ENCODE measurements around the gene COX6B1.
A peak's percentile ranks its signal among the peaks of the same experiment; 100 is the strongest.

Gene COX6B1

GRCh38 chr19:35693422-35693821 is 45.3 kb downstream of the COX6B1 start:
- Histone ChIP-seq H3K27me3 (ENCODE audit: control insufficient read depth in 1 of 2, insufficient read depth in 2 of 2, low read length in 2 of 2) (no peaks in the 10 kb centered on the region), H3K4me1 (ENCODE audit: control insufficient read depth, insufficient read depth, low read length) (no peaks in the 10 kb centered on the region), H3K9me3 (ENCODE audit: control insufficient read depth in 2 of 2, low read length in 2 of 2) (no peaks in the 10 kb centered on the region), H3K4me3 (ENCODE audit: low read length in 2 of 2) (no peak overlapping the region), H3K27ac (ENCODE audit: low read length) (no peak overlapping the region), H3K9ac (ENCODE audit: low read length in 2 of 2) (no peak overlapping the region), H3K36me3 (ENCODE audit: control insufficient read depth in 2 of 2, insufficient read depth in 2 of 2, low read length in 2 of 2) (no peaks in the 10 kb centered on the region)

DNA sequence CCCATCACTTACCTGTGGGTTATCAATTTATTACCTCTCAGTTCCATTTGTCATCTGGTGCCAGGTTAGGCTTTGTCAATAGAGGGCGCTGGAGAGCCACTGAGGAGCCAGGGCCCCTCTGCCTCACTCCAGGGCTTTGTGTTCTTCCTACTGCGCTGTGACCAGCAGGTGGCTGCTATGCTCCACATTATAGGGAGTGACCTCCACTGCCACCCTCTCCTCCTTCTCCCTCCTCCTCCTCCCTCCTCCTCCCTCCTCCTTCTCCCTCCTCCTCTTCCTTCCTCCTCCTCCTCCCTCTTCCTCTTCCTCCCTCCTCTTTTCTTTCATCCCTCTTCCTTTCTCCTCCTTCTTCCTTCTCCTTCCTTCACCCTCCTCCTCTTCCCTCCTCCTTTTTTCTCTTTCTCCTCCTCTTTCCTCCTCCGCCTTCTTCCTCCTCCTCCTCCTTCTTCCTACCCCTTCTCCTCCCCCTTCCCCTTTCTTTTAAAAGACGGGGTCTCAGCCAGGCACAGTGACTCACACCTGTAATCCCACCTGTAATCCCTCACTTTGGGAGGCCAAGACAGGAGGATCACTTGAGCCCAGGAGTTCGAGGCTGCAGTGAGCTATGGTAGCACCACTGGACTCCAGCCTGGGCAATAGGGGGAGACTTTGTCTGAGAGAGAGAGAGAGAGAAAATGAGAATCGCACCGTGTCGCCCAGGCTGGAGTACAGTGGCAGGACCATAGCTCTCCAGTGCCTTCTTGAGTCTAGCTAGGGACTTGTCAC is 45.9 kb downstream of the COX6B1 start:
- Histone ChIP-seq H3K9me3 (ENCODE audit: control insufficient read depth in 2 of 2, low read length in 2 of 2) (no peaks in the 10 kb centered on the region), H3K36me3 (ENCODE audit: control insufficient read depth in 2 of 2, insufficient read depth in 2 of 2, low read length in 2 of 2) (no peaks in the 10 kb centered on the region), H3K27me3 (ENCODE audit: control insufficient read depth in 1 of 2, insufficient read depth in 2 of 2, low read length in 2 of 2) (no peaks in the 10 kb centered on the region), H3K27ac (ENCODE audit: low read length) (no peak overlapping the region), H3K4me3 (ENCODE audit: low read length in 2 of 2) (no peak overlapping the region), H3K4me1 (ENCODE audit: control insufficient read depth, insufficient read depth, low read length) (no peaks in the 10 kb centered on the region), H3K9ac (ENCODE audit: low read length in 2 of 2) (no peak overlapping the region)

- Histone ChIP-seq H3K27me3 (ENCODE audit: control insufficient read depth in 1 of 2, insufficient read depth in 2 of 2, low read length in 2 of 2) (no peaks in the 10 kb centered on the region), H3K9ac (ENCODE audit: low read length in 2 of 2) (no peak overlapping the region), H3K9me3 (ENCODE audit: control insufficient read depth in 2 of 2, low read length in 2 of 2) (no peaks in the 10 kb centered on the region), H3K4me3 (ENCODE audit: low read length in 2 of 2) (no peak overlapping the region), H3K27ac (ENCODE audit: low read length) (no peak overlapping the region), H3K36me3 (ENCODE audit: control insufficient read depth in 2 of 2, insufficient read depth in 2 of 2, low read length in 2 of 2) (no peaks in the 10 kb centered on the region), H3K4me1 (ENCODE audit: control insufficient read depth, insufficient read depth, low read length) (no peaks in the 10 kb centered on the region)
Observed at GRCh38 chr19:35695895-35696422, 47.8 kb downstream of the COX6B1 start.

GRCh38 chr19:35696835-35697234 is 48.7 kb downstream of the COX6B1 start:
- no peak overlapping the region for H3K4me3 ChIP-seq (ENCODE audit: low read length in 2 of 2)

GRCh38 chr19:35702223-35703012 is 54.3 kb downstream of the COX6B1 start:
- H3K27me3 ChIP-seq (ENCODE audit: control insufficient read depth in 1 of 2, insufficient read depth in 2 of 2, low read length in 2 of 2): peaks cover 8 to 10% of the 10 kb centered on the region in 2 donors
- no peaks in the 10 kb centered on the region for H3K9me3 ChIP-seq (ENCODE audit: control insufficient read depth in 2 of 2, low read length in 2 of 2)
- peak overlapping the region; percentile 83 to 86 for H3K4me3 ChIP-seq (ENCODE audit: low read length in 2 of 2)
- H3K27ac ChIP-seq (ENCODE audit: low read length): no peak overlapping the region
- peak overlapping the region; percentile 52 to 72 for H3K9ac ChIP-seq (ENCODE audit: low read length in 2 of 2)
- no peaks in the 10 kb centered on the region for H3K36me3 ChIP-seq (ENCODE audit: control insufficient read depth in 2 of 2, insufficient read depth in 2 of 2, low read length in 2 of 2)
- H3K4me1 ChIP-seq (ENCODE audit: control insufficient read depth, insufficient read depth, low read length): peaks cover 8% of the 10 kb centered on the region

More at GRCh38 chr19:35696835-35697234, 48.7 kb downstream of the COX6B1 start:
- Histone ChIP-seq H3K9ac (ENCODE audit: low read length in 2 of 2) (no peak overlapping the region), H3K27me3 (ENCODE audit: control insufficient read depth in 1 of 2, insufficient read depth in 2 of 2, low read length in 2 of 2) (no peaks in the 10 kb centered on the region), H3K36me3 (ENCODE audit: control insufficient read depth in 2 of 2, insufficient read depth in 2 of 2, low read length in 2 of 2) (no peaks in the 10 kb centered on the region), H3K9me3 (ENCODE audit: control insufficient read depth in 2 of 2, low read length in 2 of 2) (no peaks in the 10 kb centered on the region), H3K27ac (ENCODE audit: low read length) (no peak overlapping the region), H3K4me1 (ENCODE audit: control insufficient read depth, insufficient read depth, low read length) (no peaks in the 10 kb centered on the region)

DNA sequence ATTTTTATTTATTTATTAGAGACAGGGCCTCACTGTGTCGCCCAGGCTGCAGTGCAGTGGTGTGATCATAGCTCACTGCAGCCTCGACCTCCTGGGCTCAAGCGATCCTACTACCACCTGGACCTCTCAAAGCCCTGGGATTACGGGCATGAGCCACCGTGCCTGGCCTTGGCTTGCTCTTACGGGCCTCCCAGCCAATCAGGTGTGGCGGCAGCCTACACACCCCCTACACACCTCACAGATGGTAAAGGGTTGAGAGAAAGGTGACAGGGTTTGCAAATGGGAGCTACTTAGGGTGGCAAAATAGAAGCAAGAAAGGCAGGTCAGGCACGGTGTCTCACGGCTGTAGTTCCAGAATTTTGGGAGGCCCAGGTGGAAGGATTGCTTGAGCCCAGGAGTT is 55.2 kb downstream of the COX6B1 start:
- Histone ChIP-seq H3K36me3 (ENCODE audit: control insufficient read depth in 2 of 2, insufficient read depth in 2 of 2, low read length in 2 of 2) (no peaks in the 10 kb centered on the region), H3K27ac (ENCODE audit: low read length) (no peak overlapping the region), H3K27me3 (ENCODE audit: control insufficient read depth in 1 of 2, insufficient read depth in 2 of 2, low read length in 2 of 2) (peaks cover 8 to 13% of the 10 kb centered on the region in 2 donors), H3K9ac (ENCODE audit: low read length in 2 of 2) (no peak overlapping the region), H3K4me1 (ENCODE audit: control insufficient read depth, insufficient read depth, low read length) (peaks cover 8% of the 10 kb centered on the region), H3K9me3 (ENCODE audit: control insufficient read depth in 2 of 2, low read length in 2 of 2) (no peaks in the 10 kb centered on the region), H3K4me3 (ENCODE audit: low read length in 2 of 2) (no peak overlapping the region)

- Histone ChIP-seq H3K4me1 (ENCODE audit: control insufficient read depth, insufficient read depth, low read length) (peaks cover 8% of the 10 kb centered on the region), H3K36me3 (ENCODE audit: control insufficient read depth in 2 of 2, insufficient read depth in 2 of 2, low read length in 2 of 2) (no peaks in the 10 kb centered on the region), H3K4me3 (ENCODE audit: low read length in 2 of 2) (no peak within 1 kb of the TSS), H3K9ac (ENCODE audit: low read length in 2 of 2) (no peak within 1 kb of the TSS), H3K9me3 (ENCODE audit: control insufficient read depth in 2 of 2, low read length in 2 of 2) (no peaks in the 10 kb centered on the region), H3K27me3 (ENCODE audit: control insufficient read depth in 1 of 2, insufficient read depth in 2 of 2, low read length in 2 of 2) (peaks cover 8 to 16% of the 10 kb centered on the region in 2 donors), H3K27ac (ENCODE audit: low read length) (no peak within 1 kb of the TSS)
Observed at GRCh38 chr19:35704218-35704617, 56.1 kb downstream of the COX6B1 start, which contains the start of gene ZBTB32. Gene ZBTB32, plus strand, starts transcription at chr19:35704558. Its CDS starts 10,069 bp downstream, at chr19:35714627.
